NOMO-1 treated with dmso at 0.1 percent for 144 hours (cell line): ENCODE measurements around the gene AMD1.

ENCODE experiments used
- DNase-seq: peaks from one replicate; lab custom pipeline; 2025; ENCODE audit not compliant: unreplicated experiment; lab: John Stamatoyannopoulos, UW

The AMD1 gene

DNA sequence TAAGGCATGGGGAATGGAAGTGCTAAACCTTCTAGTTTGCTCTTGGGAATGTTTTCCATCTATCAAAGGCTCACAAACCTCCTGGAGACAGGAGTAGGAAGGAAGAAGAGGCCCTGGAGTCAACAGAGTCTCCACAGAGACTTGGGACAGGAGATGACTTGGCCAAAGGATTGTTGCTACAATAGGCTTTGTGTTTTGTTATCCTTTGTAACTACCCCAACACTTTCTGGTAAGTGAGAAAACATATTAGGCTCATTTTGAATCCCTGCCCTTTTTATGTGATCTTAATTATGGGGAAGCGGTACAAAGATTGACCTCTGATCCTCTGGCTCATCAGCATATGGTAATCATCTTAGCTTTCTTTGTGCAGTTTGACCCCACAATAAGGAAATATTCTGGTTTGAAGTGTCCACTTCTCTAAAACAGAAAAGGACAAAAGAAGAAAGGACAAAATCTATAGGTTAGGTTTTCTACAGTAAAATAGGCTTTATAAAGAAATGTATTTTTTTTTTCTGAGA is 59.9 kb downstream of the AMD1 start:
- DNase-seq = no peak

DNA sequence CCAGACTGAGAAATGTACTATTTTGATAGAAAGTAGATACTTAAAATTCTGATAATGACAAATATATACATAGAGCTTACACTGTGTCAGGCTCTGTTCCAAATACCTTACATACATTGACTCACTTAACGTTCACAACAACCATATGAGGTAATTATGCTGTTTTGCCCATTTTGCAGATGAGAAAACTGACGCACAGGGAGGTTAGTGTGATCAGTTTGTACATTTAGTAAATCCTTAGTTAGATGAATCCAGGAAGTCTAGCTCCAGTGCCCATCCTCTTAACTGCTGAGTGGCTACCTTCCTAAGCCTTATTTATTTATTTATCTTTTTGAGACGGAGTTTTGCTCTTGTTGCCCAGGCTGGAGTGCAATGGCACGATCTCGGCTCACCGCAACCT is 60.6 kb downstream of the AMD1 start:
- DNase-seq = no peak

DNA sequence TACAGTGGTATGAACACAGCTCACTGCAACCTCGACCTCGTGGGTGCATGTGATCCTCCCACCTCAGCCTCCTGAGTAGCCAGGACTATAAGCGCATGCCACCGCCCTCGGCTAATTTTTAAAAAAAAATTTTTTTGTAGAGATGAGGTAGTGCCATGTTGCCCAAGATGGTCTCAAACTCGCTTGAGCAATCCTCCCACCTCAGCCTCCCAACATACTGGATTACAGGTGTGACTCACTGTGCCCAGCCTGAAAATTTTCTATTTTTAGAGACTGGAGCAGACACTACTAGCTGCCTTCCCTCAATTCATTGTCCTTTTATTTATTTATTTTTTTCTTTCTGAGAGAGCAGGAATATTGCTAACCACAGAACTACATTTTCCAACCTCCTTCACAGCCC is 63.6 kb downstream of the AMD1 start:
- DNase-seq = no peak

DNA sequence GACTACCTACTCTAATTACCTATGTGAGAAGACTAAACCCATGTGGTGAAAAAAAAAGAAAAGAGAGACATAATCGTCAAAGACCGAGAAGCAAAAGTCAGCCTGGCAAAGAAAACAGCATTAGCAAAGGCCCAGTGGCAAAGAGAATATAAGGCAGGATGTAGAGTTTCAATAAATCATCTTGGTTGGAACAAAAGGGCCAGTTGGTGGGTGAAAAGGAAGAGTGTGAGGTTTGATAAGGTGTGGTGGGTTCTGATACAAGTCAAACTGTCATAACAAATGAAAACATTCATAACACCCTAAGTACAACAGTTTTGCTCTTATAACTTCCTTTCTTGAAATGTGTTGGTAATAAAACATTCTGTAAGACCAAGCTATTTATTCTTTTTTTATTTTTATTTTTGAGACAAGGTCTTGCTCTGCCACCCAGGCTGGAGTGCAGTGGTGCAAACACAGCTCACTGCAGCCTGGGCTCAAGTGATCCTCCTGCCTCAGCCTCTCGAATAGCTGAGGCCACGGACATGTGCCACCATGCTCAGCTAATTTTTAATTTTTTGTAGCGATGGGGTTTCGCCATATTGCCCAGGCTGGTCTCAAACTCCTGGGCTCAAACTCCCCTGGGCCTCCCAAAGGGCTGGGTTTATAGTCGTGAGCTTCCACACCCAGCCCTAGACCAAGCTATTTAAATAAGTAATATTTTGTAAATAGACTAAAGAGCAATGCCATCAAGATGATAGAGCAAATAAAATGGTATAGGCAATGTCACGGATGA is 65.0 kb downstream of the AMD1 start:
- no peak for DNase-seq

DNA sequence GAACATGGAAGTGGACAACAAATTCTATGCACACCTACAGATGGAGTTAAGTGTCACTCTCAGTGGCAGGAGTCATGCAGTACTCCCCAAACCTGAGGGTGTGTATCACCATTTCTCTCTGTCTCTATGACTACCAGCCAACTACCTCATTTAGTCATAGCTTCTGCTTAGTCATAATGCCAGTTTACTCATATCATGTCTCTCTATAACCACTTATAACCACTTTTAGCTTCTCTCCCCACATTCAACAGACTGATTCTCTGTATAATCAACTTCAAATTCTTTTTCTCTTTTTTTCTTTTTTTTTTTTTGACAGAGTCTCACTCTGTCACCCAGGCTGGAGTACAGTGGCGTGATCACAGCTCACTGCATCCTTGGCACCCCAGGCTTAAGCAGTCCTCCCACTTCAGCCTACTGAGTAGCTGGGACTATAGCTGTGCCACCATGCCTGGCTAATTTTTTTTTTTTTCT is 70.1 kb downstream of the AMD1 start:
- DNase-seq = peak; percentile 50
